ENCODE data around the gene NFKBIA. TPM values are rescaled to one million over a fixed set of nuclear protein-coding genes. Genes with fewer than 3 reads are reported as not detected.

The NFKBIA gene
- total and polyA plus RNA-seq, 2 of the 8 experiments (the other 6 are each of a cell fraction or from before 2014, with no cell fraction given) = 25.9 to 49.7 TPM

DNA sequence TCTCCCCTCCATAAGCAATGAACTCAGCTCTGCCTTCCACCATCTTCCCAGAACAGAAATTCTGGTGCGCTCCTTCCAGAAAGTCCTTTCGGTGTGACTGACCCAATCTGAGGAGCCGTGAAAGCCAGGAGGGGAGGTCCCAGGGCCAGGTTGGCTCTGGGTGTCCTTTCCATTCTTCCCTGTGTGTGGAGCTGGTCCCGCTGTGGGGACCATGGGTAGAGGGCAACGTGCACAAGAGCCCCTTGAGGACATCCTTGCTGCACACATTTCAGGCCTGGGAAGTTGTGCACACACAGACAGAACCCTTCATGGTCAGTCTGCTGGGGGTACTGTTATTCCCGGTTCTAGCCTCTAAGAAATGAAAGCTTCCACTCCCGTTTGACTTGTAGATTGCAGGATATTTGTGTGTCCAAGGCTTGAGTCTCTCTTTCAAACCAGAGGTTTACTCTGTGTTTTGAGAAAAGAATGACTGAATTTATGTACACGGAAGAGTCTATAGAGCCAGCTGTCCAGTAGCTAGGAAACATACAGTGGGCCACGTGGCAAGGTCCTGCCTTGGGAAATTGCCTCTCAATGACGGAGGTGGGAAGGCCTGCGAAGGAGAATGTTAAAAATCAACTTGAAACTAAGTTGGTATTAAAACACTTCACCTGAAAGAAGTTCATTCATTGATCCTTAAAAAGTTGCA lies 10.1 kb downstream of the NFKBIA start:
- FAIRE-seq (no peak), DNase-seq (ENCODE audit: low read depth in 1 of 2, low spot score in 2 of 2) (no peak)
- Histone ChIP-seq H3K79me2 (ENCODE audit: control insufficient read depth in 1 of 2, insufficient read depth in 2 of 2, low read length in 2 of 2) (no peaks in the 10 kb centered on the region), H3K23me2 (ENCODE audit: low read depth, low read length) (no peaks in the 10 kb centered on the region), H2AFZ (ENCODE audit: low read length) (no peak overlapping the region), H2AK5ac (ENCODE audit: low read depth, low read length) (no peak overlapping the region), H3K27me3 (replicated peaks in 1 of 4; ENCODE audit: control insufficient read depth in 3 of 4, extremely low read depth in 1 of 4, insufficient read depth in 3 of 4, low read length in 3 of 4) (no peaks in the 10 kb centered on the region), H3K14ac (ENCODE audit: insufficient read length) (no peak overlapping the region), H4K91ac (replicated peaks; ENCODE audit: insufficient read length, low read length) (no peak overlapping the region), H3K9ac (replicated peaks in 1 of 4; ENCODE audit: extremely low read depth in 1 of 4, low read depth in 3 of 4, low read length in 3 of 4) (no peak overlapping the region), H3K4me2 (ENCODE audit: insufficient read depth in 1 of 2, low read depth in 2 of 2, low read length in 2 of 2) (no peak overlapping the region), H3K4me3 (ENCODE audit: extremely low read depth in 1 of 4, insufficient read depth in 2 of 4, low read depth in 3 of 4, low read length in 4 of 4) (no peak overlapping the region), H3K27ac (ENCODE audit: low read depth, low read length) (no peak overlapping the region), H3K36me3 (ENCODE audit: control insufficient read depth in 2 of 4, insufficient read depth in 4 of 4, low read length in 3 of 4) (no peaks in the 10 kb centered on the region), H2BK20ac (ENCODE audit: low read length) (no peak overlapping the region), H4K20me1 (replicated peaks in 1 of 2; ENCODE audit: control insufficient read depth in 1 of 2, insufficient read depth in 2 of 2, low read length in 2 of 2) (no peaks in the 10 kb centered on the region), H3K18ac (ENCODE audit: extremely low read depth, low read length) (no peak overlapping the region), H3K4me1 (replicated peaks in 1 of 4; ENCODE audit: control insufficient read depth in 3 of 4, insufficient read depth in 4 of 4, low read length in 3 of 4) (peaks cover 5 to 10% (median 7%) of the 10 kb centered on the region in 4 experiments; a peak in 6 of 7 replicates), H4K8ac (ENCODE audit: extremely low read depth, insufficient read depth, low read length) (no peak overlapping the region), H3K4ac (replicated peaks; ENCODE audit: insufficient read length, low read depth, low read length) (no peak overlapping the region), H4K5ac (ENCODE audit: insufficient read length, low read depth, low read length) (no peak overlapping the region), H2BK12ac (ENCODE audit: low read depth, low read length) (no peak overlapping the region), H2BK120ac (replicated peaks; ENCODE audit: low read depth, low read length) (no peak overlapping the region), H3K9me3 (ENCODE audit: insufficient read depth in 2 of 2, low read depth in 1 of 2, low read length in 1 of 2) (no peaks in the 10 kb centered on the region), H3K79me1 (ENCODE audit: low read depth, low read length) (no peaks in the 10 kb centered on the region), H2BK5ac (ENCODE audit: low read depth, low read length) (no peak overlapping the region; the same call in 1 of the 2 replicates), H3K56ac (replicated peaks; ENCODE audit: insufficient read length, low read depth, low read length) (no peak overlapping the region), H2BK15ac (ENCODE audit: low read length) (no peak overlapping the region), H3K23ac (ENCODE audit: insufficient read length) (no peak overlapping the region)
- 89% methylated on average over 11 of the region's 11 CpGs; no CpG with 5 or more reads in 1 of the 2 experiments for WGBS, 2 experiments (ENCODE audit: extremely low coverage in 1 of 2, insufficient coverage in 1 of 2, insufficient read length in 1 of 2, insufficient replicate concordance in 2 of 2, low coverage in 1 of 2, low lambda C conversion rate in 2 of 2, missing lambda C conversion rate in 1 of 2)
- TF ChIP-seq CBX5 (IDR thresholded peaks at IDR 0.05; ENCODE audit: low read depth, low read length) = no peak
- no peak for TF ChIP-seq HDAC6 (IDR thresholded peaks at IDR 0.05; ENCODE audit: low read depth, low read length)
- TF ChIP-seq BACH1 (IDR thresholded peaks at IDR 0.05; ENCODE audit: low read length) = no peak
- CTCF ChIA-PET (ENCODE audit: partially characterized antibody) = interaction anchor here (0.6 to 2.0 kb wide), 6 partner anchors 9 to 302 kb away, joined by 3 to 11 read pairs (median 3); partner anchors contain the start of gene NFKBIA
- POLR2A ChIA-PET (ENCODE audit: partially characterized antibody) = interaction anchor here (0.7 to 4.5 kb wide), 2 partner anchors 9 to 102 kb away, joined by 3 to 48 read pairs; partner anchors contain the start of genes NFKBIA and PSMA6

All from H1 (cell line).